ENCODE data around the gene TMED3. TPM values are rescaled to one million over a fixed set of nuclear protein-coding genes. Genes with fewer than 3 reads are reported as not detected.
A peak's percentile ranks its signal among the peaks of the same experiment; 100 is the strongest.
"Not testable (repeated sequence)": the region's sequence is repeated elsewhere in the genome, so short reads cannot be mapped to it uniquely, and the experiment has no call there.

The TMED3 gene
- total RNA-seq, 2 donors from 2014 or later, result 41.1 to 42.9 TPM

DNA sequence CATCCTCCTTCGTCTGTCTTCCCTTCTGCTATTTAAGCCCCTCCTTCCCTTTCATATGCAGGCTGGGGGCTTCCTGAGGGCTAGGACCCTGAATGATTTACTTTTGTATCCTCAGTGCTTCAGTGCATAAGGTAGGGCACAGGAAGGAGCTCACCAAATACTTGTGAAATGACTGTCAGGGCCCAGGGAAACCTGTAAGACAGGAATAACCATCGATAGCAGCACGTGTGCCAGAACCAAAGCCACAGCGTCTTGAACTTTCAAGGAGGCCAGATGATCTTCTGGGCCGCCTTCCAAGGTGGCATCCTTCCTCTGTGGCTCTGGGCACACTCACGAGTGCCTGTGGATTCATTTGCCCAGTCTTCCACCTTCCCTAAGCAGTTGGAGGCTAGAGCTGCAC, 3.9 kb downstream of the TMED3 start:
- intact Hi-C loops (cut with DNase I), result no loop called here
- no peak for DNase-seq (ENCODE audit: low spot score)

- DNase-seq (ENCODE audit: low spot score), result no peak
- intact Hi-C loops (cut with DNase I), result no loop called here
Observed at GRCh38 chr15:79315623-79316328, 4.9 kb downstream of the TMED3 start.

DNA sequence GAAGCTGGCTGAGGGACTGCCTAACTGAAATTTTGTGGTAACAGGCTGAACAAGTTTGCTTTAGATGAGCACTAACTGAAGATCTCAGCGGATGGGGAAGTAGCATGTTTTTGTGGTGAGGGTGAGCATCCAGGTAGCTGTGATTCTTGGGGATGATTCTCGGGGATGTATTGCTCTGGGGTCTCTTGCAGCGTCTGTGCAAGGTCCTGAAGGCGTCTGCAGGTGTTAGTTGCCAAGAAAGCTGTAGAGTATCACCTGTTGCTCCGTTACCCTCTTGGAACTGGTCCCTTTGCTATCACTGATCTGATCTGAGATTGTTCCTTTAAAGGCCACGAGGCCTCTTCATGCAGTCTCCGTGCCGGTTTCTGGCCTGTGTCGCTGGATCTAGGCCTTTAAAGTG, 6.0 kb downstream of the TMED3 start:
- no peak for DNase-seq (ENCODE audit: low spot score)

GRCh38 chr15:79319973-79320372, 9.1 kb downstream of the TMED3 start:
- intact Hi-C loops (cut with DNase I); DNase-seq (ENCODE audit: low spot score): not testable (repeated sequence)

More for the DNA sequence above, 6.0 kb downstream of the TMED3 start:
- intact Hi-C loops (cut with DNase I), result no loop called here

- intact Hi-C loops (cut with DNase I), result no loop called here
- peak; percentile 81 for DNase-seq (ENCODE audit: low spot score)
Observed at GRCh38 chr15:79321876-79322275, 11.0 kb downstream of the TMED3 start.

DNA sequence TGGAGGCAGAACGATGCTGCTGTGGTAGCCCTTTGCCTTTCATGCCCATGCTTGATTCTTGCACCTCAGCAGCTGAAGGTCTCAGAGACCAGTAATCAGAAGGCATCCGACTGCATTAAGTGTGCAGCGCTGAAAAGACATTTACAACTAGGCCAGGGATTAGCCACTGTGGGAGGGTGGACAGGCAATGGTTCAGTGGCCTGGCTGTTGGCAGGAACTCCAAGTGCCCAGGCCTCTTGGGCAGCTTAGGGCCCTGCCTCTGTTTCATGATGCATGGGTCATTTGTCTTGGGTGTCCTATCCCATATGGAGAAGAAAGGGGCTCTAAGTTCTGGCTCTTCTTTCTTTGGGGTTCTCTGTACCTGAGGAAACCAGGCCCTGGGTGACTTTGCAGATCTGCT, 11.4 kb downstream of the TMED3 start:
- intact Hi-C loops (cut with DNase I), result no loop called here
- DNase-seq (ENCODE audit: low spot score), result no peak

DNA sequence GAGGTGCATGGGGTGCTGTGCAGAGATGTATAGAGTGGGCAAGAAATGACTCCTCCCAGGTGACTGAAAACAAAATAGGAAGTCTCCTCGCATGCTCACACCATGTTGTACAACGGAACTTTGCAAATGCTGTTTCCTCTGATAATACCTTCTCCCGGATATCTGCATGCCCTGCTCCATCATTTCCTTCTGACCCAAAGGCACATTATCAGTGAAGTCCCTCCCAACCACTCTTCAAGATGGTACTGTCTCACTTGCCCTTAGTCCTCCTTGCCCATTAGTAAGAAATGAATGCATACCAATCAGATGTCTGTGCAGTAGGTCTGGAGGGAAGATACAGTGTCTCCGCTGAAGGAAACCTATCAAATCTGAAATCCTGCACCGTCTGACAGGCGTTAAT, 12.0 kb downstream of the TMED3 start:
- DNase-seq (ENCODE audit: low spot score), result no peak
- intact Hi-C loops (cut with DNase I), result no loop called here

DNA sequence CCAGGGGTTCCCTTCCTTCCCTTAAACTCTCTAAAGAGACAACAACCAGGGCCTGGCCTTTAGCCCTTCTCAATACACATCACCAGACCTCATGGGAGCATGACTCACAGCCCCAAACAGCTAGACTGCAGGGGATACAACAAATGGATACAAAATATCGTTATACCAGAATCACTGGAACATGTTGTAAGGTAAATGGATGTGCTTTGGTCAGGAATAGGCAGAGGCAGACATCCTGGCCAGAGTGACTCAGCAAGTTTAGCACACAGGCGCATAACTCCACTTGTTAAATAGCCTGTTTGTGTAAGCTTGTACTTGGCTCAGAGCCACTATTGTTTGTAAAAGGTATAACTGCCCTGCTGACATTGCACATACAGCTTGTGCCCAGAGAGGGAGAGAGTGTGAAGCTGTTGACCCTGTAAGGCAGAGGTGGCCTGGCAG, 18.3 kb downstream of the TMED3 start:
- intact Hi-C loops (cut with DNase I), result no loop called here
- no peak for DNase-seq (ENCODE audit: low spot score)

- intact Hi-C loops (cut with DNase I), result no loop called here
- no peak for DNase-seq (ENCODE audit: low spot score)
Observed at GRCh38 chr15:79332824-79333510, 22.1 kb downstream of the TMED3 start.

DNA sequence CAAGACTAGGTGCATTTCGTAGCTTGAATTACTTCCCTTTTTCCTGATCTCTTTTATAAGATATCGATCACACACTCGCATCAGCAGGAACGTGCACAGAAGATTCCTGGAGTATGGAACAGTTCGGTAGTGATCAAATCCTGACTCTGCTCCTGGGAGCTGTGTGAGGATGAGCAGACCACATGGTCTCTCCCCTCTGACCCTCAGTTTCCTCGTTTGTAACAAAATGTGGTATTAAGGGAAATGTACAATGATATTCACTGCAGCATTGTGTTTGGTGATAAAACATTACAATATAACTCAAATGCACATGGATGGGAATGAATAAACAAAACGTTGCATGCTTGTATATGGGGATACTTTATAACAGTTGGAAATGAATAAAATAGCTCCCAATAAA, 26.7 kb downstream of the TMED3 start:
- intact Hi-C loops (cut with DNase I), result no loop called here
- DNase-seq (ENCODE audit: low spot score), result no peak

- DNase-seq (ENCODE audit: low spot score), result no peak
- intact Hi-C loops (cut with DNase I), result no loop called here
Observed at GRCh38 chr15:79339588-79340314, 28.8 kb downstream of the TMED3 start.

- intact Hi-C loops (cut with DNase I), result no loop called here
- DNase-seq (ENCODE audit: low spot score), result no peak
Observed at GRCh38 chr15:79340315-79340602, 29.3 kb downstream of the TMED3 start.

GRCh38 chr15:79341396-79341795, 30.5 kb downstream of the TMED3 start:
- intact Hi-C loops (cut with DNase I), result no loop called here
- no peak for DNase-seq (ENCODE audit: low spot score)

DNA sequence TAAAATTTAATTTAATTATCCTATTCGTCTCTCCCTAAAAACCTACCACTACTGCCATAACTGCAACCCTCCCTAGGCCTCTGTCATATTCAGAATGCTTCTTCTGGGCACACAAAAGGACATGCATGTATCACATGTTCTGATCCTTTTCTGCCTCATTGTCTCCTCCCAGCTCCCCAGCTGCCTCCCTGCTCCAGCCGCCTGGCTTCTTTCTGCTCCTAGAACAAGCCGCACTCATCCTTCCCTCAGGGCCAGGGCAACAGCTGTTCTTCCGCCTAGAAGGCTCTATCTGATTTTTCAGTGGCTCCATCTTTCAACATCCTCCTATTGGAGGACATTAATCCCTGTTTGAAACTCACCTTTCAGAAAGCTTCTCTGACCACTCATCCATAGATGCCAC, 38.6 kb downstream of the TMED3 start:
- no peak for DNase-seq (ENCODE audit: low spot score)
- intact Hi-C loops (cut with DNase I), result no loop called here

- DNase-seq (ENCODE audit: low spot score), result no peak
- intact Hi-C loops (cut with DNase I), result loop anchor here in 1 of 2 donors (5.0 kb wide), 1 partner anchor 640 kb away; no protein-coding TSS in a partner anchor
Observed at GRCh38 chr15:79352206-79352605, 41.3 kb downstream of the TMED3 start.

DNA sequence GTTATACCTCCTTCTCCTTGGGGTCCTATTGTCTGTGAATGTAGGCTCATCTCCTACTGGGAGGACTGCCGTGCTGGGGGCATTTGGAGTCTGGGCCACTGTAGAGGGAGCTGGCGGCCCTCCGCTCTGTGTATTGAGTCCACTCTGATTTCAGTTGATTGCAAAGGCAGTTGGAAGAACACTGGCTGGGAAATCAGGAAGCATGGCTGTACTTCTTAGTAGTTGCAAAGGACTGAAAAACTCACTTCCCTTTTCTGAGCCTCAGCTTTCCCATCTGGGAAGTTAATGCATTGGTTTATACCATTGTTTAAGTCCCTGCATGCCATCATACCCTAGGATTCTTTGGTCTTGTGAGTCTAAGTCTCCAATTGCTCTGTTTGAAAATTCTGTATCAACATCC, 46.7 kb downstream of the TMED3 start:
- no peak for DNase-seq (ENCODE audit: low spot score)
- intact Hi-C loops (cut with DNase I), result no loop called here

DNA sequence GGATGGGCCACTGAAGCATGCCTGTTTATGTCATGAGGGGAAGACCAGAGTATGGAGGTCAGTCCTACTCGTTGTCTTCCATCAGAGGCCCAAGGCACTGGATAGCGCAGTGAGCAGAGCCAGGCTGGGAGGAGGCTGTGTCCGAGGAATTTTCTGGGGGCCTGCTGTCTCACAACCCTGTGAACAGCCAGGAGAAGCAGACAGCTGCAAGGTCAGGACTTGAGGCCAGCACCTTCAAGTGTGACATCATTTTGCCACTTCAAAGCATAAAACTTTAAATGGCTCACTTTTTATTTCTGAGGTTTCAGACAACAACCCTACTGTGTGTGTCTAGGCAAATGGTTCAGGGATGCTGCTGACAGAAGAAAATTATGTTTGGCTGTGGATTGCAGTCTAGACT, 47.2 kb downstream of the TMED3 start:
- no peak for DNase-seq (ENCODE audit: low spot score)
- intact Hi-C loops (cut with DNase I), result no loop called here

DNA sequence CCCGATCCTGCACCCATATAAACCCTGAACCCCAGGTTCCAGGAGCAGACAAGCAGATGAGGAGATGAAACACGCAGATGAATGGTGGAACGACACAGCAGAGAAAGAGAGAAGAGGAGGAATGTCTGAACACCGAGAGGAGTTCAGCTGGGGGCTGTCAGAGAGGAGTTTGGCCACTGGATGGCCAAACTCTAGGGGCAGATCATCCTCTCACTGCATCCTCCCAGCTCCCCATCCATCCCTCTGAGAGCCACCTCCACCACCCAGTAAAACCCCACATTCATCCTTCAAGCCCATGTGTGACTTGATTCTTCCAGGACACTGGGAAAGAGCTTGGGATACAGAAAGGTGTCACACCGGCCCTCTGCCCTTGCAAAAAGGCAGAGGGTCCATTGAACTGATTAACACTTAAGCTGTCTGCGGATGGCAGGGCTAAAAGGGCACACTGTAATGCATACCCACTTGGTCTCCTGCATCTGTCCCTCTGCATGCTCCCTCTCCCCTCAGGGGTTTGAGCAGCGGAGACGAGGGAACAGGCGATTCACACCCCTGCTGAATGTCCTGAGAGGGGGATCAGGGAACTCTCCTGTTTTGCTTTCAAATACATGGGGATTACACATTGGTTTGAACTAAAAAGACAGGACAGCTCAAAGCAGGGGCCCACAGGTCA, 53.8 kb downstream of the TMED3 start:
- no peak for DNase-seq (ENCODE audit: low spot score)
- intact Hi-C loops (cut with DNase I), result no loop called here

DNA sequence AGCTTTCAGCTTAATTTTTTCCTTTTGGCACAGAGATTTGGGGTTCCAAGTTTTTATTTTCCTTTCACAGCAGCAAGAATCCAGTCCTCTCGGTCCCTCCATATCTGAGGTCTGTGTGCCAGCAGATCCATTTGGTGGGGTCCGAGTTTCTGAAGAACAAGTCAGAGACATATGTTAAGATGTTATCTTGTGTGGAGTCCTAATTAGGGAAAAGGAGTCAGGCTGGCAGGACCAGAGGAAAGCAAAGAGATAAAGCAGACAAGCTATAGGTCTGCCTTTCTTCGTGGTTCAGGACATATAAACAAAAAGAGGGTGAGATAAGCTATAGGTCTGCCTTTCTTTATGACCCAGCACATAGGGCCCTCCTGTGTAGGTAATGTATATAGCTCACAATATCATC, 54.9 kb downstream of the TMED3 start:
- no peak for DNase-seq (ENCODE audit: low spot score)
- intact Hi-C loops (cut with DNase I), result no loop called here

GRCh38 chr15:79366691-79367090, 55.8 kb downstream of the TMED3 start:
- DNase-seq (ENCODE audit: low spot score), result no peak
- intact Hi-C loops (cut with DNase I), result no loop called here
